Activated CD8-positive, alpha-beta memory T cell treated with anti-CD3 and anti-CD28 coated beads for 36 hours (primary cell): Measurements from ENCODE around the gene SRD5A3. TPM values are rescaled to one million over a fixed set of nuclear protein-coding genes. Genes with fewer than 3 reads are reported as not detected.

Experiments
- CTCF ChIA-PET: fragments of 350-600 bp; sonication (Branson Sonifier 250); formaldehyde crosslinking; loops from one replicate; lab custom pipeline; 2021; ENCODE audit warnings: antibody characterized with exemption; lab: Charles Lee
- POLR2A ChIA-PET: fragments of 350-600 bp; sonication (Branson Sonifier 250); formaldehyde crosslinking; loops from one replicate; lab custom pipeline; 2021; ENCODE audit warnings: antibody characterized with exemption; lab: Charles Lee
- total RNA-seq, 2 experiments: library from RNA; stranded (reverse); gene quantifications; one replicate each; pipeline ENCODE4 v1.2.3, GENCODE V29; 2021

The SRD5A3 gene
- total RNA-seq, 2 experiments from 2014 or later: 25.9 to 27.7 TPM

- ChIA-PET CTCF (interaction anchor here (1.4 kb wide), 1 partner anchor 18 kb away, joined by 3 read pairs; no protein-coding TSS in a partner anchor), POLR2A (interaction anchor here (0.7 kb wide), 1 partner anchor 9 kb away, joined by 3 read pairs; no protein-coding TSS in a partner anchor)
Observed at GRCh38 chr4:55364691-55365344, 18.8 kb downstream of the SRD5A3 start.

DNA sequence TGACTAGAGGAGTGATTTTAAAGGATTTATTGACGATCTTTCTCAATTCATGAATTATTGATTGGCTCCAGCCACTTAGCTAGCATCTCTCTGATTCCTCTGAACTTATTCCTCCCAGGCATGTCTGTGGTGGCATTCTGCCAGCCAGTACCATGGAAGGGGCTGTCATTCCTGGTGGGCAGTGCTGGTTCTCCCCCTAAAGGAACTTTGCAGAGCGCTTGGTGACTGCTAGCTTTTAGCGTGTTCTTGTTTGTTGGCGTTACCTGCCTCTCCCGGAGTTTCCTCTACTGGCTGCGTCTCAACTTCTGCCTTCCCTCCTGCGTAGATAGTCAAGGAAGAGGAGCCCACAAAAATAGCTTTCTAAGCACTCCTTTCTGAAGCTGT lies 19.3 kb downstream of the SRD5A3 start:
- POLR2A ChIA-PET: no interaction called here
- CTCF ChIA-PET: interaction anchor here (1.4 kb wide), 1 partner anchor 19 kb away, joined by 3 read pairs; no protein-coding TSS in a partner anchor

- CTCF ChIA-PET: interaction anchor here (1.4 kb wide), 1 partner anchor 21 kb away, joined by 4 read pairs; the partner anchor contains the start of gene SRD5A3
- POLR2A ChIA-PET: no interaction called here
Observed at GRCh38 chr4:55366621-55367020, 20.6 kb downstream of the SRD5A3 start.

- POLR2A ChIA-PET: no interaction called here
- CTCF ChIA-PET: interaction anchor here (1.4 kb wide), 1 partner anchor 21 kb away, joined by 4 read pairs; the partner anchor contains the start of gene SRD5A3
Observed at GRCh38 chr4:55367084-55367722, 21.2 kb downstream of the SRD5A3 start.

DNA sequence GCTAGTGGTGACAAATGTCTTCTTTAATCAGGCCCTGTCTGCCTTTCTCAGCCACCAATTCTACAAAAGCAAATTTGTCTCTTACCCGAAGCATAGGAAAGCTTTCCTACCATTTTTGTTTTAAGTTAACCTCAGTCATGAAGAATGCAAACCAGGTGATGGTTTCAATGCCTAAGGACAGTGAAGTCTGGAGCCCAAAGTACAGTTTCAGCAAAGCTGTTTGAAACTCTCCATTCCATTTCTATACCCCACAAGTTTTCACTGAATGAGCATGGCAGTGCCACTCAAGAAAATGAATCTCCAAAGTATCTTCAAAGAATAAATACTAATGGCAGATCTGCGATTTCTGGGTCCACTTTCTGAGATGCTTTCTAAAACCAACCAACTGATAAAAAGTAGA lies 23.9 kb downstream of the SRD5A3 start:
- CTCF ChIA-PET: no interaction called here
- POLR2A ChIA-PET: no interaction called here

- POLR2A ChIA-PET: no interaction called here
- CTCF ChIA-PET: no interaction called here
Observed at GRCh38 chr4:55372259-55372658, 26.2 kb downstream of the SRD5A3 start.

DNA sequence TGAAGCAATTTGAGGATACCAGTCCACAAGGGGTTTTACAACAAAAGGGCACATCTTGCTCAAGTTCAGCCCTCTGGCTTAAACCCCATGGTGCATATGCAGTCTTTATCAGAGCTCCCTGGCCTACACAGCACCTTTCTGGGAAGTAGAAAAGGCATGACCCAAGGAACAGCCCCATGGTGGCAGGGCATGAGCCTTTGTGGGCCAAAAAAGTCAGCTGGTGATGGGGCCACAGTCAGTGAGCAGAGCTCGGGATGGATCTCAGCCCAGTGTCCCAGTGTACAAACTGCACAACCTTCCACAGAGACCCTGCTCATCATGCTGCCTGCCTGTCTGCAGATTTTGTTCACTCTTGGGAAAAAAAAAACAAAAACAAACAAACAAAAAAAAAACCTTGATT lies 27.4 kb downstream of the SRD5A3 start:
- ChIA-PET POLR2A (interaction anchor here (0.5 kb wide), 1 partner anchor 9 kb away, joined by 3 read pairs; no protein-coding TSS in a partner anchor), CTCF (no interaction called here)

GRCh38 chr4:55376698-55377097 lies 30.7 kb downstream of the SRD5A3 start:
- CTCF ChIA-PET: interaction anchor here (0.6 kb wide), 1 partner anchor 275 kb away, joined by 3 read pairs; no protein-coding TSS in a partner anchor
- POLR2A ChIA-PET: no interaction called here

DNA sequence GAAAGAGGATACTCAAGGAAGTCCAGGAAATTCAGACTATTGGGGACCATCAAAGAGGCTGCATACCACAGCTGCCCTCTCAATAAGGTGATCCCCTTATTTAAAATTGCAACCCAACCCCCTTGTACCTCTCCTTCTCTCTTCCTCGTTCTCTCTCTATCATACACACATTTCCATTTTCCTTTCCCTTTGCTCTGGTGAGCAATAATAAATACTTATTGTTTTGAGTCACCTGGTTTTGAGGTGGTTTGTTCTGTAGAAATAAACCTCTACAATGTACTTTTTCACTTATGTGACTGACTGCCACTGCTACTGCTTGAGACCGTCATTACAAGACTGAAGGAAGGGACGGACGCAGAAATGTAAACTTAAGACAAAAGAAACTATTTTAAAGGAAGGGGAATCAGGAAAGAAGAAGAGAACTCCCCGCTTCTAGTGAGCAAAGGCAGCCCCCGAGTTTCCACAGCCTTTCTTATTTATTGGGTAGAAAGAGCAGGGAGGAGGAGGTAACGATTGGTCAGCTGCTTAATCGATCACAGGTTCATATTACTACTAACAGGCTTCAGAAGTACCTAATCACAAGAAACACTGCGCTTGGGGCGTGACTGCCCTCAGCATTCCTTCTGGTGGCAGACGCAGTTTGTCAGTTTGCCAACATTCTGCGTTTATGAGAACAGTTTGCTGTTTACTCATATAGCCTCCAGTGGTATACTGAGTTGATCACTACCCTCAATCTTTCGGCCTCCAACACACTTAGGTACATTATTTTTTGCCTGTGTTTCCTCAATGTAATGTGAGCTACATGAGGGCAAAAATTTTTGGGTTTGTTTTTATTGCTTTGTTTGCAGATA lies 32.8 kb downstream of the SRD5A3 start:
- ChIA-PET CTCF (interaction anchor here (0.7 kb wide), 1 partner anchor 13 kb away, joined by 3 read pairs; no protein-coding TSS in a partner anchor), POLR2A (no interaction called here)

- POLR2A ChIA-PET: interaction anchor here (0.6 kb wide), 1 partner anchor 20 kb away, joined by 6 read pairs; no protein-coding TSS in a partner anchor
- CTCF ChIA-PET: no interaction called here
Observed at GRCh38 chr4:55380576-55380975, 34.5 kb downstream of the SRD5A3 start.

DNA sequence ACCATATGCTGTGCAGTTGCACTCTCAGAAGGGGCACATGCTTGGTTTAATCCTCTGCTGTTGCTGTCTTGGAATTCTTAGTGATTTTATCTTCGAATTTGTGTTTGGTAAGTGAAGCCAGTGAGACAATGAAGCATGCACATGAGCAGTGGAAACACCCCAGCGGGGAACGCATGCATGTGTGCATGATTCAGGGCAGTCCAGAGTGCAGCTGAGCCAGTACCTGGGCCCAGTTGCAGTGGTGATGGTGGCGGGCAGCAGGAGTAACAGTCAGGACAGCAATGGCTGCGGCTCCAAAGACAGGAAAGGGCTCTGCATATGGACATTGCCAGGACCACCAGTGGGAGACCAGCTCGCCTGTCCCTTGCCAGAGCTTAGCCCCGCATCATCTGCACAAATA lies 35.5 kb downstream of the SRD5A3 start:
- POLR2A ChIA-PET: no interaction called here
- CTCF ChIA-PET: no interaction called here

DNA sequence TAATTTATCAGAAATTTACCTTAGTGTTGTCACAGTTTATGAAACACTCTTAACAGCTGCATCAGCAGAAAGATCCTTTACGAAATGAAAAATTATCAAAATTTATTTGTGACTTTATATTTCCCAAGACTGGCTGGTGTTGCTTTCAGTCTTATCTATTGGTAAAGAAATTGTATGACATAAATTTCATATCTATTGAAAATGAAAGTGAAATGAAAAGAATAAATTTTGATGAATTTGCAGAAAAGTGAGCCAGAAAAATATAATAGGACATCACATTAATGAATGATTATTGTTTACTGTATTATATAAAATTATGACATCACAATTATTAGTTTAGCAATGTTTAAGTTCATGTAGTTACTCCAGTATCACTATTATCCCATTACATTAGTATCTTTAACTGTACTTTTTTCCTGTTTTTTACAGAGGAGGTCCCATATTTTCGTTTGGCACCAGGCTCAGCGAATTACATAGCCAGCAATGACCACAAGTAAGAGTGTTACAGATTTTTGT lies 36.5 kb downstream of the SRD5A3 start:
- CTCF ChIA-PET: no interaction called here
- POLR2A ChIA-PET: no interaction called here

- CTCF ChIA-PET: no interaction called here
- POLR2A ChIA-PET: no interaction called here
Observed at GRCh38 chr4:55385201-55385649, 39.2 kb downstream of the SRD5A3 start.

GRCh38 chr4:55386073-55386472 lies 40.0 kb downstream of the SRD5A3 start:
- CTCF ChIA-PET: no interaction called here
- POLR2A ChIA-PET: no interaction called here

GRCh38 chr4:55386840-55387239 lies 40.8 kb downstream of the SRD5A3 start:
- CTCF ChIA-PET: interaction anchor here (1.0 kb wide), 1 partner anchor 8 kb away, joined by 3 read pairs; no protein-coding TSS in a partner anchor
- POLR2A ChIA-PET: no interaction called here

- ChIA-PET POLR2A (interaction anchor here (0.6 kb wide), 1 partner anchor 1073 kb away, joined by 4 read pairs; no protein-coding TSS in a partner anchor), CTCF (no interaction called here)
Observed at GRCh38 chr4:55393461-55394320, 47.6 kb downstream of the SRD5A3 start.

GRCh38 chr4:55395218-55395528 lies 49.1 kb downstream of the SRD5A3 start:
- POLR2A ChIA-PET: interaction anchor here (0.6 to 2.6 kb wide), 5 partner anchors 36 to 1576 kb away, joined by 3 to 15 read pairs (median 5); partner anchors contain the start of genes CLOCK, EXOC1 and SRD5A3
- CTCF ChIA-PET: interaction anchor here (0.6 to 1.9 kb wide), 8 partner anchors 8 to 554 kb away, joined by 3 to 5 read pairs (median 3); partner anchors contain the start of genes CEP135, CLOCK and SRD5A3
